Measurements from ENCODE around the gene CHKB.

DNA sequence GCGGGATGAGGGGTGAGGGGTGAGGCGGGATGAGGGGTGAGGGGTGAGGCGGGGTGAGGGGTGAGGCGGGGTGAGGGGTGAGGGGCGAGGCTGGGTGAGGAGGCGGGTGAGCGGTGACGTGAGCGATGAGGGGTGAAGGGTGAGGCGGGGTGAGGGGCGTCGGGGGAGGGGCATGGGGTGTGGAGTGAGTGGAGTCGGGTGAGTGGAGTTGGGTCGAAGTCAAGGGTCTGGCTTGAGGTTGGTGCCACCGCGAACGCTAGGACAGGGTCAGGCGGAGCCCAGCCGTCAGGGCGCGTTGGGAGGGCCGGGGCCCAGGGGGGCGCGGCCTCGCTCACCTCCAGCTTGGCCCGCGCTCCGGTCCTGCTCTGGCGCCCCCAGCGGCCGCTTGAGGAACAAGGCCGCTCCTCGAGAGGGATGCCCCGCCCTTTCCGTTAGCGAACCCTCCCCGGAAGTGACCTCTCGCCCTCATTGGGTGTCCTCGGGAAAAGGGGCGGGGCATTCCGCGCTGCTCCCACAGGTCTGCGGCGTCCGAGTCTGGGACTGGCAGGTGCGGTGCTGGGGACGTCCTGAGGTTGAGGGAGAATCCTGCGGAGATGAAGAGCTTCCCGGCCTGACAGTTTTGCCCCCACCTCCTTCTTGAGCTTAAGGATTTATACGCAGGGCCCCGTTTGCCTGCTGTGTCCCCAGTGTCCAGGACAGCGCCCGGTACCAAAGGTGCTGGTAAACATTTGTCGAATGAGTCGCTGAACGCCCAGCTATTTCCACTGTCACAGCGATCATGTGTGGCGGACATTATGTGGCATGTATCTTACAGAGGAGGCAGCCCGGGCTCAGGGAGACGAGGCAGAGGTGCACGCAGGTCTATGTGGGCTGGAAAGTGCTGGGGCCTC lies 19.9 kb downstream of the CHKB start, which contains the start of gene SYCE3:
- TF ChIP-seq EGR1 (IDR thresholded peaks at IDR 0.05; ENCODE audit: low read depth) (no peak), SP1 (IDR thresholded peaks at IDR 0.05; ENCODE audit: low read depth) (peak; percentile 76), EZH2 (IDR thresholded peaks at IDR 0.05) (no peak), CBX3 (IDR thresholded peaks at IDR 0.05; ENCODE audit: low read depth) (no peak), SIN3A (IDR thresholded peaks at IDR 0.05; ENCODE audit: low read depth) (peak; percentile 57; the same call in 1 of the 2 replicates), JUND (IDR thresholded peaks at IDR 0.05) (no peak), POLR2AphosphoS5 (IDR thresholded peaks at IDR 0.05; ENCODE audit: low read depth, low read length) (peak; percentile 93), ZFX (IDR thresholded peaks at IDR 0.05) (no peak), POLR2A (IDR thresholded peaks at IDR 0.05; ENCODE audit: borderline replicate concordance, extremely low read depth, insufficient read depth, insufficient read length) (no peak), RAD21 (IDR thresholded peaks at IDR 0.05; ENCODE audit: low read depth) (peak; percentile 59)
- TF ChIP-seq, protein P1, sequence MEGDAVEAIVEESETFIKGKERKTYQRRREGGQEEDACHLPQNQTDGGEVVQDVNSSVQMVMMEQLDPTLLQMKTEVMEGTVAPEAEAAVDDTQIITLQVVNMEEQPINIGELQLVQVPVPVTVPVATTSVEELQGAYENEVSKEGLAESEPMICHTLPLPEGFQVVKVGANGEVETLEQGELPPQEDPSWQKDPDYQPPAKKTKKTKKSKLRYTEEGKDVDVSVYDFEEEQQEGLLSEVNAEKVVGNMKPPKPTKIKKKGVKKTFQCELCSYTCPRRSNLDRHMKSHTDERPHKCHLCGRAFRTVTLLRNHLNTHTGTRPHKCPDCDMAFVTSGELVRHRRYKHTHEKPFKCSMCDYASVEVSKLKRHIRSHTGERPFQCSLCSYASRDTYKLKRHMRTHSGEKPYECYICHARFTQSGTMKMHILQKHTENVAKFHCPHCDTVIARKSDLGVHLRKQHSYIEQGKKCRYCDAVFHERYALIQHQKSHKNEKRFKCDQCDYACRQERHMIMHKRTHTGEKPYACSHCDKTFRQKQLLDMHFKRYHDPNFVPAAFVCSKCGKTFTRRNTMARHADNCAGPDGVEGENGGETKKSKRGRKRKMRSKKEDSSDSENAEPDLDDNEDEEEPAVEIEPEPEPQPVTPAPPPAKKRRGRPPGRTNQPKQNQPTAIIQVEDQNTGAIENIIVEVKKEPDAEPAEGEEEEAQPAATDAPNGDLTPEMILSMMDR (IDR thresholded peaks at IDR 0.05 in 2 of 3, conservative IDR thresholded peaks at IDR 0.05 in 1 of 3; ENCODE audit: borderline replicate concordance in 1 of 3, insufficient read depth in 1 of 3, low read depth in 2 of 3, low read length in 2 of 3): peak; percentile 52 to 92 (median 79)
- TF ChIP-seq, protein P2, sequence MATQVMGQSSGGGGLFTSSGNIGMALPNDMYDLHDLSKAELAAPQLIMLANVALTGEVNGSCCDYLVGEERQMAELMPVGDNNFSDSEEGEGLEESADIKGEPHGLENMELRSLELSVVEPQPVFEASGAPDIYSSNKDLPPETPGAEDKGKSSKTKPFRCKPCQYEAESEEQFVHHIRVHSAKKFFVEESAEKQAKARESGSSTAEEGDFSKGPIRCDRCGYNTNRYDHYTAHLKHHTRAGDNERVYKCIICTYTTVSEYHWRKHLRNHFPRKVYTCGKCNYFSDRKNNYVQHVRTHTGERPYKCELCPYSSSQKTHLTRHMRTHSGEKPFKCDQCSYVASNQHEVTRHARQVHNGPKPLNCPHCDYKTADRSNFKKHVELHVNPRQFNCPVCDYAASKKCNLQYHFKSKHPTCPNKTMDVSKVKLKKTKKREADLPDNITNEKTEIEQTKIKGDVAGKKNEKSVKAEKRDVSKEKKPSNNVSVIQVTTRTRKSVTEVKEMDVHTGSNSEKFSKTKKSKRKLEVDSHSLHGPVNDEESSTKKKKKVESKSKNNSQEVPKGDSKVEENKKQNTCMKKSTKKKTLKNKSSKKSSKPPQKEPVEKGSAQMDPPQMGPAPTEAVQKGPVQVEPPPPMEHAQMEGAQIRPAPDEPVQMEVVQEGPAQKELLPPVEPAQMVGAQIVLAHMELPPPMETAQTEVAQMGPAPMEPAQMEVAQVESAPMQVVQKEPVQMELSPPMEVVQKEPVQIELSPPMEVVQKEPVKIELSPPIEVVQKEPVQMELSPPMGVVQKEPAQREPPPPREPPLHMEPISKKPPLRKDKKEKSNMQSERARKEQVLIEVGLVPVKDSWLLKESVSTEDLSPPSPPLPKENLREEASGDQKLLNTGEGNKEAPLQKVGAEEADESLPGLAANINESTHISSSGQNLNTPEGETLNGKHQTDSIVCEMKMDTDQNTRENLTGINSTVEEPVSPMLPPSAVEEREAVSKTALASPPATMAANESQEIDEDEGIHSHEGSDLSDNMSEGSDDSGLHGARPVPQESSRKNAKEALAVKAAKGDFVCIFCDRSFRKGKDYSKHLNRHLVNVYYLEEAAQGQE (IDR thresholded peaks at IDR 0.05; ENCODE audit: low read depth): no peak
- TF ChIP-seq, protein P3, sequence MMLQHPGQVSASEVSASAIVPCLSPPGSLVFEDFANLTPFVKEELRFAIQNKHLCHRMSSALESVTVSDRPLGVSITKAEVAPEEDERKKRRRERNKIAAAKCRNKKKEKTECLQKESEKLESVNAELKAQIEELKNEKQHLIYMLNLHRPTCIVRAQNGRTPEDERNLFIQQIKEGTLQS (IDR thresholded peaks at IDR 0.05): no peak
- TF ChIP-seq, protein P4, sequence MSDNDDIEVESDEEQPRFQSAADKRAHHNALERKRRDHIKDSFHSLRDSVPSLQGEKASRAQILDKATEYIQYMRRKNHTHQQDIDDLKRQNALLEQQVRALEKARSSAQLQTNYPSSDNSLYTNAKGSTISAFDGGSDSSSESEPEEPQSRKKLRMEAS (IDR thresholded peaks at IDR 0.05): no peak
